ENCODE data around the gene ZNF536. TPM values are rescaled to one million over a fixed set of nuclear protein-coding genes. Genes with fewer than 3 reads are reported as not detected.

ZNF536 gene
- total and polyA plus RNA-seq, 10 of the 15 experiments (the other 5 are each of a cell fraction or from before 2014, with no cell fraction given), result not detected

- ChIA-PET SMC1A (ENCODE audit: uncharacterized antibody, unreplicated experiment) (no interaction called here), CTCF (no interaction called here), POLR2A (no interaction called here), RAD21 (ENCODE audit: unreplicated experiment) (no interaction called here)
- H3K27me3 ChIP-seq (replicated peaks in 1 of 2; ENCODE audit: control insufficient read depth in 2 of 2, insufficient read depth in 2 of 2, low read length in 1 of 2), result no peaks in the 10 kb centered on the region
- H3K4me2 ChIP-seq (ENCODE audit: control insufficient read depth, insufficient read depth), result no peak overlapping the region
- TF ChIP-seq, protein P1, sequence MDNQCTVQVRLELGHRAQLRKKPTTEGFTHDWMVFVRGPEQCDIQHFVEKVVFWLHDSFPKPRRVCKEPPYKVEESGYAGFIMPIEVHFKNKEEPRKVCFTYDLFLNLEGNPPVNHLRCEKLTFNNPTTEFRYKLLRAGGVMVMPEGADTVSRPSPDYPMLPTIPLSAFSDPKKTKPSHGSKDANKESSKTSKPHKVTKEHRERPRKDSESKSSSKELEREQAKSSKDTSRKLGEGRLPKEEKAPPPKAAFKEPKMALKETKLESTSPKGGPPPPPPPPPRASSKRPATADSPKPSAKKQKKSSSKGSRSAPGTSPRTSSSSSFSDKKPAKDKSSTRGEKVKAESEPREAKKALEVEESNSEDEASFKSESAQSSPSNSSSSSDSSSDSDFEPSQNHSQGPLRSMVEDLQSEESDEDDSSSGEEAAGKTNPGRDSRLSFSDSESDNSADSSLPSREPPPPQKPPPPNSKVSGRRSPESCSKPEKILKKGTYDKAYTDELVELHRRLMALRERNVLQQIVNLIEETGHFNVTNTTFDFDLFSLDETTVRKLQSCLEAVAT (IDR thresholded peaks at IDR 0.05), result no peak
- no peak for TF ChIP-seq NBN (IDR thresholded peaks at IDR 0.05)
- TF ChIP-seq, protein P2, sequence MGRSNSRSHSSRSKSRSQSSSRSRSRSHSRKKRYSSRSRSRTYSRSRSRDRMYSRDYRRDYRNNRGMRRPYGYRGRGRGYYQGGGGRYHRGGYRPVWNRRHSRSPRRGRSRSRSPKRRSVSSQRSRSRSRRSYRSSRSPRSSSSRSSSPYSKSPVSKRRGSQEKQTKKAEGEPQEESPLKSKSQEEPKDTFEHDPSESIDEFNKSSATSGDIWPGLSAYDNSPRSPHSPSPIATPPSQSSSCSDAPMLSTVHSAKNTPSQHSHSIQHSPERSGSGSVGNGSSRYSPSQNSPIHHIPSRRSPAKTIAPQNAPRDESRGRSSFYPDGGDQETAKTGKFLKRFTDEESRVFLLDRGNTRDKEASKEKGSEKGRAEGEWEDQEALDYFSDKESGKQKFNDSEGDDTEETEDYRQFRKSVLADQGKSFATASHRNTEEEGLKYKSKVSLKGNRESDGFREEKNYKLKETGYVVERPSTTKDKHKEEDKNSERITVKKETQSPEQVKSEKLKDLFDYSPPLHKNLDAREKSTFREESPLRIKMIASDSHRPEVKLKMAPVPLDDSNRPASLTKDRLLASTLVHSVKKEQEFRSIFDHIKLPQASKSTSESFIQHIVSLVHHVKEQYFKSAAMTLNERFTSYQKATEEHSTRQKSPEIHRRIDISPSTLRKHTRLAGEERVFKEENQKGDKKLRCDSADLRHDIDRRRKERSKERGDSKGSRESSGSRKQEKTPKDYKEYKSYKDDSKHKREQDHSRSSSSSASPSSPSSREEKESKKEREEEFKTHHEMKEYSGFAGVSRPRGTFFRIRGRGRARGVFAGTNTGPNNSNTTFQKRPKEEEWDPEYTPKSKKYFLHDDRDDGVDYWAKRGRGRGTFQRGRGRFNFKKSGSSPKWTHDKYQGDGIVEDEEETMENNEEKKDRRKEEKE (IDR thresholded peaks at IDR 0.05), result no peak
- TF ChIP-seq MXI1 (IDR thresholded peaks at IDR 0.05; ENCODE audit: low read depth, low read length), result no peak
- no peak overlapping the region for H2AFZ ChIP-seq (ENCODE audit: control insufficient read depth, low read depth, low read length)
- no peak for FAIRE-seq
- H4K20me1 ChIP-seq (ENCODE audit: control insufficient read depth, insufficient read depth), result no peaks in the 10 kb centered on the region
- in situ Hi-C loops (cut with MboI) (no loop called here), intact Hi-C loops (cut with micrococcal nuclease; ENCODE audit: unreplicated experiment) (no loop called here)
- no TSS peak for BruUV-seq (replicated peaks)
- no peak overlapping the region for H3K9ac ChIP-seq (ENCODE audit: control insufficient read depth, insufficient read depth, low read length)
- no peak for ATAC-seq
- H3K36me3 ChIP-seq (ENCODE audit: control insufficient read depth in 2 of 2, insufficient read depth in 2 of 2, low read length in 1 of 2), result no peaks in the 10 kb centered on the region
- H3K27ac ChIP-seq (ENCODE audit: control insufficient read depth, insufficient read depth), result no peak overlapping the region
- no peak overlapping the region for H3K4me3 ChIP-seq
- whole genome bisulfite sequencing (ENCODE audit: insufficient coverage, insufficient replicate concordance, low lambda C conversion rate, missing lambda C conversion rate), result 31% methylated on average over 10 of the region's 10 CpGs
- H3K4me1 ChIP-seq (ENCODE audit: control insufficient read depth, insufficient read depth, low read length), result no peaks in the 10 kb centered on the region
- DNase-seq (ENCODE audit: low read depth, low spot score), result no peak
- H3K9me3 ChIP-seq (replicated peaks; ENCODE audit: control insufficient read depth, insufficient read depth, low read length), result no peaks in the 10 kb centered on the region
- no peaks in the 10 kb centered on the region for H3K79me2 ChIP-seq (ENCODE audit: control insufficient read depth, insufficient read depth, low read length)
Measured at GRCh38 chr19:30512176-30513081, 140.2 kb downstream of the ZNF536 start.
